GM12801 (cell line): Measurements from ENCODE around the gene WRAP73.

Source experiments
- TF ChIP-seq, protein P1 (sequence below): IDR thresholded peaks from one replicate; pipeline ENCODE4 v1.5.1; 2011; ENCODE audit warnings: control low read depth; ENCODE audit not compliant: insufficient read length; ENCODE audit errors: extremely low read depth

Gene WRAP73

DNA sequence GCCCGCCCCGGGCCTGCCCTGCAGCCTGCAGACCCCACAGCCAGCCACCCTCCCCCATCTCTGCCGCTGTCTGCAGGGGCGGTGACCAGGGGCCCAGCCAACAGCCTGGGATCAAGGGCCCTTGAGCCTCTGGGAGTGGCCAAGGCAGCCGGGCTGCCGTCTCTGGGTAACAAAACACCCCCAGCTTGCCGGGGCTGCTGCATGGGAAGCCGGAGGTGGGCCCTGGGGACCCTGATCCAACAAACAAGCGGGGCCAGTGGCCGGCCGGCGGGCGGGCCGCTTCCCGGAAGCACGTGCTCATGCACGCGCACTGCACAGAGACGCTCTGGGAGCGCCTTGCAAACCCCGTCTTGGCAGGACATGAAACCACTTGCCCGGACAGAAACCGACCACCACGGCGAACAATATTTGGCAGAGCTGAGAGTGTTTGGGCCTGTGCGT lies 51.8 kb downstream of the WRAP73 start:
- TF ChIP-seq, protein P1, sequence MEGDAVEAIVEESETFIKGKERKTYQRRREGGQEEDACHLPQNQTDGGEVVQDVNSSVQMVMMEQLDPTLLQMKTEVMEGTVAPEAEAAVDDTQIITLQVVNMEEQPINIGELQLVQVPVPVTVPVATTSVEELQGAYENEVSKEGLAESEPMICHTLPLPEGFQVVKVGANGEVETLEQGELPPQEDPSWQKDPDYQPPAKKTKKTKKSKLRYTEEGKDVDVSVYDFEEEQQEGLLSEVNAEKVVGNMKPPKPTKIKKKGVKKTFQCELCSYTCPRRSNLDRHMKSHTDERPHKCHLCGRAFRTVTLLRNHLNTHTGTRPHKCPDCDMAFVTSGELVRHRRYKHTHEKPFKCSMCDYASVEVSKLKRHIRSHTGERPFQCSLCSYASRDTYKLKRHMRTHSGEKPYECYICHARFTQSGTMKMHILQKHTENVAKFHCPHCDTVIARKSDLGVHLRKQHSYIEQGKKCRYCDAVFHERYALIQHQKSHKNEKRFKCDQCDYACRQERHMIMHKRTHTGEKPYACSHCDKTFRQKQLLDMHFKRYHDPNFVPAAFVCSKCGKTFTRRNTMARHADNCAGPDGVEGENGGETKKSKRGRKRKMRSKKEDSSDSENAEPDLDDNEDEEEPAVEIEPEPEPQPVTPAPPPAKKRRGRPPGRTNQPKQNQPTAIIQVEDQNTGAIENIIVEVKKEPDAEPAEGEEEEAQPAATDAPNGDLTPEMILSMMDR: no peak

DNA sequence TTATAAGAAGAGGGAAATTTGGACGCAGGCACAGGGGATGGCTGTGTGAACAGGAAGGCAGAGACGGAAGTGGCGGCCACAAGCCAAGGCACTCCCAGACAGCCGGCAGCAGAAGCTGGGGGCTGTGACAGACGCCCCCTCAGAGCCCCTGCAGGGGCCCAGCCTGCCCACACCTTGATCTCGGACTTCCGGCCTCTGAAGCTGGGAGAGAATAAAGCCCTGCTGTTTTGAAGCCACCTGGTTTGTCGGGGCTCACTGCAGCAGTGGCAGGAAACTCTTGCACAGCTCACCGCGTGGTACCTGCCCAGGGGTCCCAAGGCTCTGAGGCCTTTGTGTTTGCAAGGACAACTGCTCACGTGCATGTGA lies 52.3 kb downstream of the WRAP73 start:
- TF ChIP-seq, protein P1: no peak

DNA sequence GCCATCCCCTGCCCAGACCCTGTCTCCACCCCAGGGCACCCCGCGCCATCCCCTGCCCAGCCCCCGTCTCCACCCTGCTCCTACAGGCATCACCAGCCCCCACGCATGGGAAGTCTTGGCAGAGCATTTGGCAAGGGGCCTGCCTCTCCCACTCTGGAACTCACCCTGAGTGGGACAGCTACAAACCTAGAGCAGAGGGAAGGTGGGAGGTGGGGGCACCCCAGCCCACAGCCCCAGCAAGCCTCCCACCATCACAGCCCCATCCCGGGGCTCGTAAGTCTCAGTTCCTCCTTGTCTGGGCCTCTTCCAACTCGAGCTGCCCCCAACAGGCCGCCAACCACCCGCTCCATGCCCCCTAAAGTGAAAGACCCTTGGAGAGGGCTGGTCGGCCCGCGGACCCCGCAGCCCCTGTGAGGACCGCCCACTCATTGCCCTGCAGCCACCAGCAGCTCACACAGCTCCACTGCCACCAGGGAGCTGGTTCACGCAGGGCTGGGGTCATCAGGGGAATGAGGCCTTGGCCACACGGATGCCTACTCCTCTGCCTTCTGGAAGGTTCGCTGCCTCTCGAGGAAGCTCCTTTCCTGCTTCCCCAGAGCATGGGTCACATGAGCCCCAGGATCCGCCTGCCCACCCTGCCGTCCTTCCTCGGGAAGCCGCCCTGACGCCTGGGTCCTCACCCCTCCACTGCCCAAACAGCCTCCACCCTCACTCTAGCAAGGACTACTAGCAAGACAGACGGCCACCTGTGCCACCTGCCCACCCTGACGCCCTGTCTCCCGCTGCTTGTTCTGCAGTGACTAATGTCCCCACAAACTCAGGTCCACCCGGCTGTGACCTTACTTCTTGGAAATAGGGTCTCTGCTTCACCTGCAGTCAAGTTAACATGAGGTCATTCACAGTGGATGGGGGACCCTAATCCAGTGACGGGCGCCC lies 53.0 kb downstream of the WRAP73 start:
- TF ChIP-seq, protein P1: no peak

DNA sequence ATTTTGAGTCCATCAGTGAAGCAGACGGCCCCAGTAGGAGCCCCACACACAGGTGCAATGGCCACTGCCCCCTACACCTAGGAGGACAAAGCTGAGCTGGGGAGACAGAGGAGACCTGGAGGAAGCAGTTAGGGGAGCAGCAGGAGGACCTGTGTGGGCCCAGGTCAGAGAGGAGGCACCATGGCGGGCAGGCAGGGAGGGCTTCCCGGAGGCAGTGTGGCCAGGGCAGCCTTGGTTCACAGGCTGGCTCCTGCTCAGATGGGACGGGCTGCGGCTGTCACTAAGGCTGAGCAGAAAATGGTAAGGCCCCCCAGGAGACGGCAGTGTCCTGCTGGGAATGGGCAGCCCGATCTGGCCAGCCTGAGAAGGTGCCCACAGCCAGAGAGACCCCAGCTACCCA lies 54.0 kb downstream of the WRAP73 start:
- TF ChIP-seq, protein P1: no peak

DNA sequence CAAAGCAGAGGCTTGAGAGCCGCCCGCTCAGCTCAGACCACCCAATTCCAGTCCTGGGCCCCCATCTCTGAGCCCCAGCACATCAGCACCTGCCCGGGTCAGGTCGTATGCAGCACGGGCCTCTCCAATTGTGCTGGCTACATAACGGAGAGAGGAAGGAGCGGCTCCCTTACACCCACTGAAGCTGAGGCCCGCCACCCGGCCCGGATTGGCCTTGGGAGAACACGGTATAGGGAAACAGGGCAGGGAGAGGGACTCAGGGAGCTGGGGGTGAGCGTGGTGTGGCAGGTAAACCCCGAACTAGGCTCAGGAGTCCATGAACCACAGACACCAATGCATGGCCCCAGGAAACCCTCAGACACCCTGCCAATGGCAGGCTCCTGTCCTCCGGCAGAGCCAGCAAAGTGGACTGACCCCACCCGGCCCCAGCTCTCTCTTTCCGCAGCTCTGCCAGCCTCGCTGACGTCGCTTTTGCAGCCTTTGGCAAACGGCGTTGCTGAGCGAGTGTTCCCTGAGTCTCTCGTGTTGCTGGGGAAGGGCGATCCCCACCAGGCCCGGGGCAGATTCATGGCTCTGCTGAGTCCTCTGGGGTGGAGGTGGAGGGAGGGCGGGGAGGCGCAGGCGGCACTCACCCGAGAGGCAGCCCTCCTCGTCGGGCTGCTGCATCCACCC lies 55.1 kb downstream of the WRAP73 start:
- TF ChIP-seq, protein P1: no peak

DNA sequence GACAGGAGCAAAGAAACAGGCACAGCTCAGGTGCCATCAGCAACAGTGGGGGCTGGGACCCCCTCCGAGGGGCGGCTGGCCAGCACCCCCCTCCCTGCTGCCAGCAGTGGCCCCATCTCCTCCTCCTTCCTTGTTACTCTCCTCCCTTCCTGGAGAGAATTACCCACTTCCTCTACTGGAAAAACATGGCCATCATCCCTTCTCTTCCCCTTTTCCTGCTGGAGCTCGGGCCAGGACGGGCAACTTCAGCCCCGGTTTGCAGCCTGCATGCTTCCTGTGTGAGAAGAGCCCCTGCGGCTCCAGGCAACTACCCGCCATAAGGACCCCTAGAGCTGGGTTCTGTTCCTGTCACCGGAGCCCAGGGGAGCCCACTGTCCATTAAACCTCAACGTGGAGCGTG lies 56.2 kb downstream of the WRAP73 start:
- TF ChIP-seq, protein P1: no peak

DNA sequence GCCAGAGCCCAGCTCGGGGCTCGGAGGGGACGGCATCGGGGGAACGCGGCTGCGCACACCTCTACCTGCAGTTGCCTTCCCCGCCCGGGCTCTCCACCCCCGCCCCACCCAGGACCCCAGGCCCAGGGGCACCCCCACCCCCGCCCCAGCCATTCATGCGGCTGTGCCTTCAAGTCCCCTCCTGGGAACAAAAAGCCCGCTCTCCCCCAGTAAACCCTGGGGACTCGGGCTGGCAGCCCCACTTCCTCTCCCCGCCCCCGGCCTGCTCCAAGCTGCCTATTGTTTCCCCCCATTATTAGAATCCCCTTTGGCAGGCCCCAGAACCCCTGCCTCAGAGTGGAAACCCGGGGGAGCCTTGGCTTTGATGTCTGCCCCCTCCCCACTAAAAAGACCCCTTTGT lies 56.6 kb downstream of the WRAP73 start:
- TF ChIP-seq, protein P1: no peak
